ENCODE data around the gene DSCAML1.

The DSCAML1 gene

GRCh38 chr11:117481036-117481435, 316.0 kb downstream of the DSCAML1 start:
- no peak for DNase-seq

- no peak for DNase-seq
Observed at GRCh38 chr11:117480221-117480620, 316.8 kb downstream of the DSCAML1 start.

DNA sequence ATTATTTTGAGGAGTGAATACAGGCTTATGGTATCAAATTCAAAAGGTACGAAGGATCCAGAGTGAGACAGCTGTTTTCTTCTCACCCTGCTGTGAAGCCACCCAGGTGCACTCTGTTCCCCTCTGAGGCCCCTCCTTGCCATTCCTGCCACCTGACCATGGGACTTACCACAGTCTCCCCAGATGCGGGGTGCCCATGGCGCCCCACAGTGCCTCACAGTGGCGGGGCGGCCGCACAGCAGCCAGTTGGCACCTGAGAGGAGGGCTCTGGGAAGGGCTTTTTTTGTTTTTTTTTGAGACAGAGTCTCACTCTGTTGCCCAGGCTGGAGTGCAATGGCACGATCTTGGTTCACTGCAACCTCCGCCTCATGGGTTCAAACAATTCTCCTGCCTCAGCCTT, 317.6 kb downstream of the DSCAML1 start:
- no peak for DNase-seq

DNA sequence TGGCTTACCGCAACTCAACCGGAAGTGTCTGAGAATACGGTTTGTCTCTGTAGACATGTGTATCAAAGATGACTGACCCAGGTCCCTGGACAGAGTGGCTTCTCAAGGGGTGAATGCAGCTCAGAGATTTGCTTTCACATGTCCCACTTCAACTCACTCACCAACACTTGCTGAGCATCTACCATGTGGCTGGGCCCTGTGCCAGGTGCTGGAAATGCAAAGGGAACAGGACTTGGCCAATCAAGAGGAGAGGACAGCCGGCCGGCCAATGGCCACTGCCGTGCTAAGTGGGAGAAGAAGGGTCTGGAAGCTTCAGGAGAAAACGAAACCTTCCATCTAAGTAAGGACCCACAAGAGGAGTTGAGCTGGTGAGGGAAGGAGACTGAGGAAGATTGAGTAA, 318.1 kb downstream of the DSCAML1 start:
- no peak for DNase-seq

- DNase-seq: no peak
Observed at GRCh38 chr11:117478126-117478860, 318.7 kb downstream of the DSCAML1 start.

- DNase-seq: no peak
Observed at GRCh38 chr11:117477721-117478120, 319.3 kb downstream of the DSCAML1 start.

GRCh38 chr11:117476531-117477142, 320.4 kb downstream of the DSCAML1 start:
- DNase-seq: no peak

- no peak for DNase-seq
Observed at GRCh38 chr11:117475716-117476530, 321.1 kb downstream of the DSCAML1 start.

- DNase-seq: no peak
Observed at GRCh38 chr11:117473481-117474091, 323.4 kb downstream of the DSCAML1 start.

GRCh38 chr11:117471776-117472175, 325.2 kb downstream of the DSCAML1 start:
- no peak for DNase-seq

GRCh38 chr11:117470576-117470975, 326.4 kb downstream of the DSCAML1 start:
- DNase-seq: no peak

DNA sequence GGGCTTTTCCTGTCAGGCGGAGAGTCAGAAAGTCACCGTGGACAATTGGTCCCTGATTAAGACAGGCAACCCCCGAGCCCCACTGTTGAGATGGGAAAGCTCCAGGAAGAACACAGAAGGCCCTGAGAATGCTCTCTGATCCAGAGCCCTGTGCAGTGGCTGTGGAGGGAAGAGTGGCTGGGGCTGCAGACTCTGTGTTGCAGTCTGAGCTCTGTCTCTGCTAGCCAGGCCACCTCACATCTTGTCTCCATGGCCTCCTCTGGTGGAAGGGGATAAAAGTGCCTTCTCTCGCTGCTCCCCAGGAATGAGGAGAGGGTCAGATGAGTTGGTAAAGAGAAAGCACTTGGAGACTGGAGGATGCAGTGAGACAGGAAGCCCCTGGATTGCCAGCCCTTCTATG, 328.1 kb downstream of the DSCAML1 start:
- DNase-seq: no peak

GRCh38 chr11:117467770-117468169, 329.2 kb downstream of the DSCAML1 start:
- DNase-seq: no peak

- no peak for DNase-seq
Observed at GRCh38 chr11:117466966-117467365, 330.1 kb downstream of the DSCAML1 start.

- DNase-seq: no peak
Observed at GRCh38 chr11:117465236-117465997, 331.6 kb downstream of the DSCAML1 start.

- DNase-seq: no peak
Observed at GRCh38 chr11:117464778-117465177, 332.2 kb downstream of the DSCAML1 start.

GRCh38 chr11:117462864-117463247, 334.2 kb downstream of the DSCAML1 start:
- no peak for DNase-seq

- no peak for DNase-seq
Observed at GRCh38 chr11:117462183-117462863, 334.7 kb downstream of the DSCAML1 start.

DNA sequence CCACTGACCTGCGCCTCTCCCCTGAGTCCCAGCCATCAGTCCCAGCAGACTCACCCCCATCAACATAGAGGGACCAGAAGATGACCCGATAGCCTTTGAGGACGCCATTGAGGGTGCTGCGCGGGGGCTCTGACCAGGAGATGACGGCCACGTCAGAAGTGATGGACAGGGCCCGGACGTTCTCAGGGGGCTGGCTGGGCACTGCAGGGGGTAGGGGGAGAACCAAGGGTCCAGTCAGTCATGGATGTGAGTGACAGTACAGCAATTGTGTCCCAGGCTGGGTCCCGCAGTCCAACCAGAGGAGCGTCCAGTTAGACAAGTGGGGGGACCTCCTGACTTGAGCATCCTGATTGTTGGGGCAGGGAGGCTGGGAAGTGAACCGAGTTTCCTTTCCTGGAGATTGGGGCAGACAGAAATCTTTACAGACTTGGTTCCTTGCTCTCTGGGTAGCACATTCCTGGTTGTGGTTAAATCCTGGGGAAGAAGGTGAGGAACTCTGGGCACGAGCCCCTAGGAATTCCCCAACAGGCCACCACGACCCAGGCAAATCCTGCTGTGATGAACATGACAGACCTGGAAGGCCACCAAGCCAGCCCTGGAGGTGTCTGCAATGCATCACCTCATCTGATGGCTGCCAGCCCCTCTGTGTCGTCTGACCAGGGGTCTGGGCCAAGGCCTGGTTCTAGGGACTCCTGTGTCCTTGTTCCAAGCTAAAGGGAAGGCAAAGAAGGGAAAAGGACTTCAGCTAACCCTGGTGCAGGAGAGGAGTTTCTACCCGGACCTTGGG, 335.4 kb downstream of the DSCAML1 start:
- no peak for DNase-seq

GRCh38 chr11:117459979-117460300, 337.1 kb downstream of the DSCAML1 start:
- DNase-seq: no peak
